Stimulated activated CD4-positive, alpha-beta T cell treated with anti-CD3 and anti-CD28 coated beads, TNF-alpha, amount 100 ng/mL, for 48 hours (primary cell): ENCODE measurements around the gene INHBB.

ENCODE experiments used
- DNase-seq, 3 donors: peaks; one replicate each; pipeline ENCODE4 v3.0.0-alpha.2; 2020; ENCODE audit warnings: low read depth in 3 of 3

INHBB gene

DNA sequence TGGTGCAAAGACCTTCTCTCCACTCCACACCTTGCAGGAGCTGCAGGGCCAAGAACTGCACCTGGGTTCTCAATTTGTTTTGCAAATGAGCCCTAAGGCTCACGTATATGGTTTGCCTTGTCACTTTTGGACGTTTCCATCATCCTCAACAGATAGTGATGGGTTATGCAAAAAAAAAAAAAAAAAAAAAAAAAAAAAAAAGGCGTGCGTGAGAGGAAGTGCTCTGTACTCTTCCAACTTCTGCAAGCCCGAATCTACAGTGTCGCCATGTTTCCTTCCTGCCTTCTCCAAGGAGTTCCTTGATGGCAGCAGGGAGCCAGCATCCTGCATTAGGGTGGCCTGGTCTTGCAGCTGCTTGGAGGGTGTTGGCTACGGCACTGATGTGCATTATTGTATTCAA is 4.0 kb upstream of the INHBB start:
- no peak for DNase-seq

DNA sequence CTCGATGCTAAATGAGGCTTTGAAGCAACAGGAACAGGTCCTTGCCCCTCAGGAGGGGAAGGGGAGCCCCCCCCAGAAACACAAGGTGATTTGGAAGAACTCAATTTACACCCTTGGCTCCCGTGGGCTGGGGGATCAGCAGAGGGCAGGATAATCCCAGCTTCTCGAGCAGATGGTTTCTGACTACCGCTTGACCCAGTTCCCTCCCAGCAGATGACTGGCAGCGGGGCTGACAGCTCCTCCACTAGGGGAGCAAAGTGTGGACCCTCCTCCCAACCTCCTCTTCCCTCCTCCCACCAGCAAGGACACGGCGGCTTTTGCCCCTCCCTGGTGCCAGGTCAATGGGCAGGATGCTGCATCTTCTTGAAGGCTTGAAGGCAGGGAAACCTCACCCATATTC is 3.5 kb upstream of the INHBB start:
- DNase-seq, result no peak

DNA sequence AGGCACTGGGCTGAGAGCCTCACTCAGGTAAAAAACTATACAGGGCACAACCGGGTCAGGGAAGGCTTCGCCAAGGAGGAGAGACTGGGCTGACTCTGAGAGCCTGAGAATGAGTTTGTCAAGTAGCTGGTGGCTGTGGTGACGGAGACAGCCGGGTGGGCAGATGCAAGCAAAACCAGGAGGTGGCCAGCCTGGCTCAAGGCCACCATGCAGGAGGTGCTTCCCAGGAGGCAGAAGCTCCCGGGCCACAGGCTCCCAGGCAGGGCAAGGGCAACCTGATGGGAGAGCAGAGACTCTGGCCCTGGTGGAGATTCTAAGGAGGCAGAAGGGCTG is 2.9 kb upstream of the INHBB start:
- DNase-seq, result no peak

DNA sequence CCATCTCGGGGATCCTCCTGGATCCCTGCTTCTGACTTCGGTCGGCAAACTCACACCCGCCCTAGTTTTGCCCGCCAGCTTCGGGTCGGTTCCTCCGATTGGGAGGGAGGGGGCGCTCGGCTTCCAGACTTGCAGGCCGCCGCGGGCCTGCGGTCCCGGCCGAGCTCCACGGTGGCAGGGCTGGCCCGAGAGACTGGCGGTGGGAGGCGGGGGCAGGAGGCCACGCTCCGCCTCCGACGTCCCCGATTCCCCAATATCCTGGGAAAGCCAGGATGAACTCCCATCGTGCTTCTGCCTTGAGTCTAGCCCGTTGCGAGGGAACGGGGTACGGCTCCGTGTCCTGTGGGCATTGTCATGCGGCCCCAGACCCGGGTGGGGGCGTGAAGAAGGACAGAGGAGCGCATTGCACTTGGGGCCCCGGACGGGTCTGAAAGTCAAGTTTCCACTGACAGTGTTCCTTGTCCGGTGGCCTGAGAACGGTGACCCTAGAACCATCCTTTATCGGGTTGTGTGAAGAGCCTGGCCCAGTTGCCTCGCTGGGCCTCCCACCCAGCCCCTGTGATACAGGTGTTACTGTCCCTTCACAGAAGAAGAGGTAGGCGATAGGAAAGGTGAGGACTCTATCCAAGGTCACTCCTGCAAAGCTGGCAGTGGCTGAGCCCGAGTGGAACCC is 2.4 kb upstream of the INHBB start:
- peak; percentile 32 to 65 (median 39) for DNase-seq

DNA sequence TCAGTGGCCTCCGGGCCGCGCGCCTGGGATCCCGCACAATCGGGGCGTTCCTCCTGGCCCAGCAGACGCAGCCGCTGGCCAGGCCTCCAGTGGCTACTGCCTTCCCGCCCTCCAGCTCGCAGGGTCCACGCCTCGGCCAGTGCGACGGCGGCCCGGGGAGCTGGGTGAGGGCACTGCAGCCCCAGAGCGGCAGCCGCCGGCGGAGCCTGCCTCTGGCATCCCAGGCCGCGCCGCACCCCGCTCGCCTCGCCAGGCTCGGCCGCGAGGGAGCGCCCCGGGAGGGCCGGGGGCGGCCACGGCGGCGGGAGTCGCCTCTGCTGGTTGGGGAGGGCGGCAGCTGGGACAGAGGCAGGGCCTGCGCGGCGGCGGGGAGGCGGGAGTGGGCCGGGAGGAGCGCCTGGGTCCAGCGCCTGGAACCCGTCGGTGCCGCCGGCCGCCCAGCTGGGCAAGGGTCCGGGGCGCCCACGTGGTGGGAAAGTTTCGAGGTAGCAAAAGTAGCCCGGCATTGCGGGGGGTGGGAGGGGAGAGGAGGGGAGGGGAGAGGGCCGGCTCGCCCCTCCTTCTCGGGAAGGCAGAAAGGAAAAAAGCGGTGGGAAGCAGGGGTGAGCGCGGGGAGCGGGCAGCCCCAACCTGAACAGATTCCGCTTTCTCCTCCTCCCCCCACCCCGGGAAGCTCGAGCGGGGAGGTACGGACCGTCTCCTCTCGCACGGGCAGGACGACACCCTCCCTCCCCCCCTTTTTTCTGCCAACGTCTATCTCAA is 1.5 kb upstream of the INHBB start:
- DNase-seq, result no peak

DNA sequence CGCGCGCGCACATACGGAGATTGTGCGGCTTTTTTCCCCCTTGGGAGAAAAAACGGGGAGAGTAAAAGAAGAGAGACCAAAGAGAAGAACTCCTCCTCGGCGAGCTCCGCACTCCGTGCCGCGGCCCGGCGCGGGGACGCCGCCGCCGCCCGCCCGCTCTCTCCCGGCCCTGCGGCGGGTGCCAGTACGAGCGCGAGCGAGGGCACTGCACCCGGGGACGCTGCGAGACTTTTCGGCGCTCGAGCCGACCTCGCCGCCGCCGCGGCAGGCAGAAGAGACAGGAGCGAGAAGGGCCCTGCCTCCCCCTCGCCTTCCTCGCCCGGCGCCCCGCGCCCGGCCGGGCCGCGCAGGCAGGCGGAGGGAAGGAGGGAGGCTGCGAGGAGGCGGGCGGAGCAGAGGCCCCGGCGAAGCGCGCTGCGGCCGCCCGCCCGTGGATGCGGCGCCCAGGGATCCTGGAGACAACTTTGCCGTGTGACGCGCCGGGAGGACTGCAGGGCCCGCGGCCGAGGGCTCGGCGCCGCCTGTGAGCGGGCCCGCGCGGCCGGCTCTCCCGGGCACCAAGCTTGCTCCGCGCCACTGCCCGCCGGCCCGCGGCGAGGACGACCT is 857 bp upstream of the INHBB start:
- DNase-seq, result no peak

DNA sequence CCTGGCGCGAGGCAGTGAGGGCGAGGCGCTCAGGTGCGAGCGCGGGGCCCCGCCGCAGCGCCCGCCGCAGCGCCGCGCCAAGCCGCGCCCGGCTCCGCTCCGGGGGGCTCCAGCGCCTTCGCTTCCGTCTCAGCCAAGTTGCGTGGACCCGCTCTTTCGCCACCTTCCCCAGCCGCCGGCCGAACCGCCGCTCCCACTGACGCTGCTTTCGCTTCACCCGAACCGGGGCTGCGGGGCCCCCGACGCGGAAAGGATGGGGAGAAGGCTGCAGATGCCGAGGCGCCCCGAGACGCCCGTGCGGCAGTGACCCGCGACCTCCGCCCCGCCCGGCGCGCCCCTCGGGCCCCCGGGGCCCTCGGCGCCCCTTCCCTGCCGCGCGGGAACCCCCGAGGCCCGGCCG is 328 bp upstream of the INHBB start:
- DNase-seq, result no peak

DNA sequence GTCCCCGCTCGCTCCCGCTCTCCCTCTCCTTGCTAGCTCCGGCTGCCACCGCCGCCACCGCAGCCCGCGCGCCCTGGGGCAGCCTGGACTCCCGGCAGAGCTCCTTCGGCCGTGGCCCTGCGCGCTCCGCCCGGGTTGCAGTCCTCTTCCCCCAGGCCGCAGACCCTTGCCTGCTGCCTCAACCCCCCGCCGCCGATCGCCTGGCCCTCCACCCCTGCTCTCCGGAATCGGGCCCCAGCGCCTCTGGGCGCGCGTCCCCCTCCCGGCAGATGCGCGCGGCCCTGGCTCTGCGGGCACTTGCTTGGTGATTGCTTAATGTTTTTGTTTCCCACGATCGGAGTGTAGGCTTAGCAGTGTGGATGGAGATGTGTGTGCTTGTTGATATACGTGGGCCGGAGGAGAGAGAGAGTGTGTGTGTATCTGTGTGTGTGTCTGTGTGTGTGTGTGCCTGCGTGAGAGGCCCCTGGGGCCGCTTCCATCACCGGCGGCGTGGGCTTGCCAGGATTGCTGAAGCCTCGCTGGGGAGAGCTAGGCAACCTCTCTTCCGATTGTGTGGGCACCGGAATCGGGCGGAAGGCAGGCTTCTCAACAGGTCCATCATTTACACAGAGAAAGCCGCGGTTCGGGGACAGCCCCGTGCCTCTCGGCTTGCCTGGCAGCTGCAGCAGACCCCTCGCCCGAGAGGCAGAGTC is 877 bp downstream of the INHBB start:
- DNase-seq, result no peak

DNA sequence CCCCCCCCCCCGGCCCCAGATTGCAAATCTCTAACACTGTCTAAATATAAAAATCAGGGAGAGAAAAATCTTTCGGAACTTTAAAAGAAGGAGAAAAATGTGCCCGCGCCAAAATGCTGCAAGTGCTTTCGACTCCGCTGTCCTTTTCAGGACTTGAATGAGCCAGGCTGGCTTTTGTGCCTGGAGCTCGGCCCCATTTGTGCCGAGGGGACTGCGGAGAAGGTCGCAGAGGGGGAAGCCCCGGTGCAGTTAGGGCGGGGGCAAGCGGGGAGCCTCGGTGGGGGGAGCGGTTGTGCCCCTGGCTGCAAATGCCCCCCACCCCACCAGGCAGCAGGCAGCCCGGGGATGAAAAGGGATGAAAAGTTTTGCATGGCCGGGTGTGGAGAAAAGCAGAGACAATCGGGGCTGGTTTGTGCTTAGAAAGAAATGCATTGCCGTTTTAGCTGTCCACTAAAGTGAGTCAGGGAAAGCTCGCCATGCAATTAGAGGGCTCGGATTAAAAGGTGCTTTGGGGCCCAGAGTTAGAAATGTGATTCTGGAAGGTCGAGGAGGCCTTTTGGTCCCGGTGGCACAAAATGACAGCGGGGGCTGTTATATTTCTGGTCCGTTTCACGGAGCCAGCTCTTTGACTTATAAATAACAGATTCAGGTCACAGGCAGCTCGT is 1.6 kb downstream of the INHBB start:
- no peak for DNase-seq

DNA sequence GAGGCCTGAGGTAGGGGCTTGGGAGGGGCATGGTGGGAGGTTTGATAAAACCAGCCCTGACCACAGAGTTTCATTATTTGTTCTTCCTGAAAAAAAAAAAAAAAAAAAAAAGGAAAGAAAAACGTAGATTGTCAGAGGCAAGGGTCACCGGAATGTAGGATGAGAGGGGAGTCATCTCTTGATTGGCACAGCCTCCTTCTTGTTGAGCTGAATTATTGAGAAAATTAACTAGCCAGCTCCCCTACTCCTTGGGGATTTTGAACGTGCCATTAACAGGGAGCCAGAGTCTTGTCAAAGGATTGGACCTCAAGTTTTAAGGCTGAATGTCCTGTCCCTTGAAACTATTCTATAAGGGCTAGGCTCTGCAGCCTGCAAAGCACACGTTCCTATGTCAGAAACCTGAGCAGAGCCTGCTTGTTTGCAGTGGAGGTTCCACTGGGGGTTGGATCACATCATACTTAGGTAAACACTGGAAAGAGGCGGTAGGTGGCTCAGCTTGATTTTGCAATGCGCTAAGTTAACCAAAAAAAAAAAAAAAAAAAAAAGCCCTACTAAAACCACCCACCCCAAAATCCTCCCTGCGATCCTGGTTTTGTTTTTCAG is 2.3 kb downstream of the INHBB start:
- DNase-seq, result no peak

DNA sequence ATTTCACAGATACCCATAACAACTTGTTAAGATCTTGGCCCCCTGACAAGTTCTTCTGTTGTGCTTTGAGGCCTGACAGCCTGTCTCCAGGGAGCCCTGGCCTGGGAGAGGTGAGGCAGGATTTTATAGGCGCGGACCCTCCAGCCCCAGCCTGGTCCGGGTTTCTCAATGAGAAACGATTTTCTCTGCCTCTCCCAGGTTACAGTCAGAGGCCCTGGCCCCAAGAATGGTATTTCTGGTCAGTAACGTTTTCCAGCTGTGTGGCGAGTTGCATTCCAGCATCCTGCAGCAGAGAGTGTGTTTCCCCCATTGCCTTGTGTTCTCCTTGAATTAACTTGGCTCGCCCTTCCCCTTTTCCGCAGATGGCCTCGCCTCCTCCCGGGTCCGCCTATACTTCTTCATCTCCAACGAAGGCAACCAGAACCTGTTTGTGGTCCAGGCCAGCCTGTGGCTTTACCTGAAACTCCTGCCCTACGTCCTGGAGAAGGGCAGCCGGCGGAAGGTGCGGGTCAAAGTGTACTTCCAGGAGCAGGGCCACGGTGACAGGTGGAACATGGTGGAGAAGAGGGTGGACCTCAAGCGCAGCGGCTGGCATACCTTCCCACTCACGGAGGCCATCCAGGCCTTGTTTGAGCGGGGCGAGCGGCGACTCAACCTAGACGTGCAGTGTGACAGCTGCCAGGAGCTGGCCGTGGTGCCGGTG is 3.0 kb downstream of the INHBB start:
- DNase-seq, result no peak

DNA sequence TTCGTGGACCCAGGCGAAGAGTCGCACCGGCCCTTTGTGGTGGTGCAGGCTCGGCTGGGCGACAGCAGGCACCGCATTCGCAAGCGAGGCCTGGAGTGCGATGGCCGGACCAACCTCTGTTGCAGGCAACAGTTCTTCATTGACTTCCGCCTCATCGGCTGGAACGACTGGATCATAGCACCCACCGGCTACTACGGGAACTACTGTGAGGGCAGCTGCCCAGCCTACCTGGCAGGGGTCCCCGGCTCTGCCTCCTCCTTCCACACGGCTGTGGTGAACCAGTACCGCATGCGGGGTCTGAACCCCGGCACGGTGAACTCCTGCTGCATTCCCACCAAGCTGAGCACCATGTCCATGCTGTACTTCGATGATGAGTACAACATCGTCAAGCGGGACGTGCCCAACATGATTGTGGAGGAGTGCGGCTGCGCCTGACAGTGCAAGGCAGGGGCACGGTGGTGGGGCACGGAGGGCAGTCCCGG is 3.5 kb downstream of the INHBB start:
- no peak for DNase-seq

DNA sequence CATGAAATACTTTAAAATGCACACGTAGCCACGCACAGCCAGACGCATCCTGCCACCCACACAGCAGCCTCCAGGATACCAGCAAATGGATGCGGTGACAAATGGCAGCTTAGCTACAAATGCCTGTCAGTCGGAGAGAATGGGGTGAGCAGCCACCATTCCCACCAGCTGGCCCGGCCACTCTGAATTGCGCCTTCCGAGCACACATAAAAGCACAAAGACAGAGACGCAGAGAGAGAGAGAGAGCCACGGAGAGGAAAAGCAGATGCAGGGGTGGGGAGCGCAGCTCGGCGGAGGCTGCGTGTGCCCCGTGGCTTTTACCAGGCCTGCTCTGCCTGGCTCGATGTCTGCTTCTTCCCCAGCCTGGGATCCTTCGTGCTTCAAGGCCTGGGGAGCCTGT is 4.1 kb downstream of the INHBB start:
- no peak for DNase-seq

DNA sequence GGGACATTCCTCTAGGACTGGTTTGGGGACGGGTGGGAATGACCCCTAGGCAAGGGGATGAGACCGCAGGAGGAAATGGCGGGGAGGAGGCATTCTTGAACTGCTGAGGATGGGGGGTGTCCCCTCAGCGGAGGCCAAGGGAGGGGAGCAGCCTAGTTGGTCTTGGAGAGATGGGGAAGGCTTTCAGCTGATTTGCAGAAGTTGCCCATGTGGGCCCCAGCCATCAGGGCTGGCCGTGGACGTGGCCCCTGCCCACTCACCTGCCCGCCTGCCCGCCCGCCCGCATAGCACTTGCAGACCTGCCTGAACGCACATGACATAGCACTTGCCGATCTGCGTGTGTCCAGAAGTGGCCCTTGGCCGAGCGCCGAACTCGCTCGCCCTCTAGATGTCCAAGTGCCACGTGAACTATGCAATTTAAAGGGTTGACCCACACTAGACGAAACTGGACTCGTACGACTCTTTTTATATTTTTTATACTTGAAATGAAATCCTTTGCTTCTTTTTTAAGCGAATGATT is 4.9 kb downstream of the INHBB start:
- DNase-seq, result no peak

DNA sequence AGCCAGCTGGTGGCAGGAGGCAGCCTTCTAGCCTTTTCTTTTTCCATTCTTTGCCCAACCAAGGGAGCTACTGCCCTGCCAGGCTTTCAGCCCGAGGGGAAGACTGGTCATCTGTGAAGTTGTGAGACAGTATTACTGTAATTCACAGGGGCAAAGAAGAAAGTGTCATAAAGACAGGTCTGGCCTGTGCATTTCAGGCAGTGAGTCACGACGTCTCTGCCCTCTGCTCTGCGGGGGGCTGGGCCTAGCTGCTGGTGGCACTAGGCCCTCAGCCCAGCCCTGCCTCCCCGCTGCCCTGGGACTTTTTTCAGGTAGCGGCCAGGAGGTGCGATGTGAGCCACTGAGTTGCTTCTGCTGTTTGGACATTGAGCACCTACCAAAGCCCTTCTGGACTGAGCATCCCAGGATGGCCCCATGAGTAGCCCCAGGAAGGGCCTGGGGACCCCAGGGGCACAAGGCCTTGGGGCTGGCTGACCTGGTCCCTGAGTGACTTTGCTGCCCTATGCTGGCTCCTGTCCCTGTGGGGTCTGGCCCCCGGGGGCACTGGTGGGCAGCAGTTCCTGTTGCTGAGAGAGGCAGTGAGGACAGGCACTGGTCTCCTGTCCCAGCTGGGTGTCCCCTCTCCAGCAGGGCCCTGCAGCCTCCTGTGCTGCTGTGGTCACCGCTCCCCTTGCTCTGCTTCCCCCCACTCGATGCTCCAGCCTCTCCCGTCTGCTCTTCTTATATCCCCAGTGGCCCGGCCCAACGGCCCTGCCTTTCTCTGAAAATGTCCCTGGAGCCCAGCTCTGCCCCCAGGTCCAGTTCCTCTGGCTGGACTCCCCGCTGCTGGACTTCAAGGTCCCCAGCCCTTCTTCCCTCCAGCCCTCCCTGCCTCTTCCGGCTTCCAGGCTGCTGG is 7.0 kb downstream of the INHBB start:
- DNase-seq, result no peak

DNA sequence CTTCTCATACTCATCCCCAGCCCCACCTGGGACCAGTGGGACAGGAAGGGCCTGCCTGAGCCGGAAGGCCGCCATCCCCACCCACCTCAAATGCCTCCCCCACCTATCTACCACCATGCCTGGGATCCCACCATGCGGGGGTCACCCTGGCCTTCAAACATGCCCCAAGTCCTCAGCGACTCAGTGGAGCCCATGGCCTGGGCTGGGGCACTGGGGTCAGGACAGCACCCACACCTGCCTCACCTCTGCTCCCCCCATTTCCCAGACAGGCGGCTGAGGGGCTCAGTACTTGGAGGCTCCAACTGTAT is 7.6 kb downstream of the INHBB start:
- no peak for DNase-seq

DNA sequence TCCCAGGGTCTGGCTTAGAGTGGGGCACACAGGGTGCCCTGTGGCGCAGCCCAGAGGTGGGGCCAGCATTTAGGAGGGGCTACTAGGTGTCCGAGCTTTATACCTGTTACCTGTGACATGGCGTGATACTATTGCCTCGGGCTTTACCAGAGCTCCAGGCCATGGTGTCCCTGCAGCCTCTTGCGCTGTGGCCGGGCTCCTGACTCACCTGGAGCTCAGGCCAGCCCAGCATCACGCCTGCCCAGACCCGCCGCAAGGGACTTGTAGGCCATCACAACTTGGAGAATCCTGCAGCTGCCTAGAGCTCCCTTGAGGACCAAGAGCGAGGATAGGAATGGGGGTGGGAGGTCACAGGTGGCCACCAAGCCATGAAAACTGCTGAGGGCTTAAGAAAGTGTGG is 8.0 kb downstream of the INHBB start:
- DNase-seq, result no peak

DNA sequence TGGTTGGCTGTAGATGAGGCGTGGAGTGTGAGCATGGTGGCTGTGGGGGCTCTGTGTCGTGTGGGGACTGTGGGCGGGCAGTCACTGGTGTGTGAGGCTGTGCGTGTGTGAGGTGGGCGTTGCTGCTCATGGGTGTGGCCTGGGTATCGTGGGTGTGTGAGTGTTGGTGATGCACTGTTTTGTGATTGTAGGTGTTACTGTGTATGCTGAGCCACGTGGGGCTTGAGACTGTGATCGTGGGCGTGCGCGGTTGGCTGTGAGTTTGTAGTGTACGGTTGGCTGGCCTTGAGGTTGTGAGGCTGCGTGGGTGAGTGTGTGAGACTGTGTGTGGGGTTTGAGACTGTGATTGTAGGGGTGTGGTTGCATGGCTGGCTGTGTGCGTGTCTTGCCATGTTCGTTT is 8.5 kb downstream of the INHBB start:
- DNase-seq, result no peak

DNA sequence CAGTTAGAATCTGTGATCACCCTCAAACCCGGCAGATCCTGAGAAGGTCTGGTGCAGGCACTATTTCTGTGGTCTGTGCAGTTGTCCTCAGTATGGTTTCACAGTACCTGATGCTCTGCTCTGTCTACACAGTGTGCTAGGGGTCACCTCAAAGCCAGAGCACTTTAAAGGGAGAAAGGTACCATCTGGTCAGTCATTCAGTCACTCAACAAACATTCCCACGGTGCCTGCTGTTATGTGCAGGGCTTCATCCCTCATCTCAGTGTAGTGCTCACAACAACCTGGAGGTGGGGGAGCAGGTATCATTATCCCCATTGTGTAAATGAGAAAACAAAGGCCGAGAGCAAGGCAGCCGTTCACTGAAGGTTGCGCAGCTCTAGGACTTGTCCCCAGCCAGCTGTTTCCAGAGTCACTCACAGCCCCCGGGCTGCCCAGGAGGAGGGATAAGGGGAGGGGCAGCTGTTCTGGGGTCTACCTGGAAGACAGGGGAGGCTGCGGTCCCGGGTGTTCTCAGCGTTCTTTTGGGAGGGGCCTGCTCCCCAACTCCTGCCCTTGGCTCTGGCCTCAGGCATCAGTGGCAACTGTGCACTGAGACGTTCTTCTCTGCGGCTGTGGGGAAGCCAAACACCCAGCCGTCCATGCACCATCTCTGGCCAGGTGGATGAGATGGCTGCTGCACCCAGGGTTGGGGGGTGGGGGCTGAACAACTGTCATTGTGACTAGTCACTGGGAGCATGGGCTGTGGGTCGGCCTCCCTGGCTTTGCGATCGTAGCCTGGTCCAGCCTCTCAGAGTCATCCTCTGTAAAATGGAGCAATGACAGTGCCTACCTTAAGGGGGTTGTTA is 9.2 kb downstream of the INHBB start:
- no peak for DNase-seq
